HG02798 (cell line): Measurements from ENCODE around the gene LMBR1L.

Source experiments
- ATAC-seq: cut with Tn5 transposase; IDR thresholded peaks from one replicate; pipeline ENCODE4 v1.9.1; 2021; ENCODE audit warnings: mild to moderate bottlenecking; ENCODE audit not compliant: unreplicated experiment, poor library complexity

LMBR1L gene

GRCh38 chr12:49055092-49055491 is 55.6 kb downstream of the LMBR1L start:
- ATAC-seq = no peak

GRCh38 chr12:49054524-49054923 is 56.1 kb downstream of the LMBR1L start:
- ATAC-seq = no peak

DNA sequence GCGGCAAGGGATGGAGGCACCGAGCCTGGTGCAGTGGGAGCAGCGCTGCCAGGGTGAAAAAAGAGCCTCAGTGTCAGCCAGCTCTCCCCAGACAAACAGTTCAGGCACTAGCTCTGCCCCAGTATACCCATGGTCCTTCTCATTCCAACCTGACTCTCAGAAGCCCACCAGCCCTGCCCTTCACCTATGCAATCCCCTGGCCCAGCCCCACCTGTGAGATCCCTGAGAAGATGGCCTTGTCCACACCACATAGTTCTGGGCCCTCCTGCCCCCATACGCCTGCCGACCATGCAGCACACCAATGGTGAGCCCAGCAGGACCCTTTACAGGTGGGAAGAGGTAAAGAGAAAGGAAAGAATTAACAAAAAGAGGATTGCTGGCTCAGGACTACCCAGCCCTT is 56.6 kb downstream of the LMBR1L start:
- ATAC-seq = no peak

- ATAC-seq = no peak
Measured at GRCh38 chr12:49052451-49053208, 58.0 kb downstream of the LMBR1L start.

- no peak for ATAC-seq
Measured at GRCh38 chr12:49051777-49052438, 58.7 kb downstream of the LMBR1L start.

DNA sequence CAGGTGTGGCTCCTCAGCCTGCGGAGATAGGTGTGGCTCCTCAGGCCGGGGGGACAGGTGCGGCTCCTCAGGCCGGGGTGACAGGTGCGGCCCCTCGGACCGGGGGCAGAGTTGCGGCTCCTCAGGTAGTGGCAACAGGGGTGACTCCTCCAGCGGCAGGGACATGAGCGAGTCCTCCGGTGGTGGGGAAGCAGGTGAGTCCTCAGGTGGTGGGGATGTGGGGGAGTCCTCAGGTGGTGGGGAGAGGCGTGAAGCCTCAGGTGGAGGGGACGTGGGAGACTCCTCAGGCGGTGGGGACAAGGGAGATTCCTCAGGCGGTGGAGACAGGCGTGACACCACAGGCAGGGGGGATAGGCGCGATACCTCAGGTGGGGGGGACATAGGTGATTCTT is 59.3 kb downstream of the LMBR1L start:
- no peak for ATAC-seq

DNA sequence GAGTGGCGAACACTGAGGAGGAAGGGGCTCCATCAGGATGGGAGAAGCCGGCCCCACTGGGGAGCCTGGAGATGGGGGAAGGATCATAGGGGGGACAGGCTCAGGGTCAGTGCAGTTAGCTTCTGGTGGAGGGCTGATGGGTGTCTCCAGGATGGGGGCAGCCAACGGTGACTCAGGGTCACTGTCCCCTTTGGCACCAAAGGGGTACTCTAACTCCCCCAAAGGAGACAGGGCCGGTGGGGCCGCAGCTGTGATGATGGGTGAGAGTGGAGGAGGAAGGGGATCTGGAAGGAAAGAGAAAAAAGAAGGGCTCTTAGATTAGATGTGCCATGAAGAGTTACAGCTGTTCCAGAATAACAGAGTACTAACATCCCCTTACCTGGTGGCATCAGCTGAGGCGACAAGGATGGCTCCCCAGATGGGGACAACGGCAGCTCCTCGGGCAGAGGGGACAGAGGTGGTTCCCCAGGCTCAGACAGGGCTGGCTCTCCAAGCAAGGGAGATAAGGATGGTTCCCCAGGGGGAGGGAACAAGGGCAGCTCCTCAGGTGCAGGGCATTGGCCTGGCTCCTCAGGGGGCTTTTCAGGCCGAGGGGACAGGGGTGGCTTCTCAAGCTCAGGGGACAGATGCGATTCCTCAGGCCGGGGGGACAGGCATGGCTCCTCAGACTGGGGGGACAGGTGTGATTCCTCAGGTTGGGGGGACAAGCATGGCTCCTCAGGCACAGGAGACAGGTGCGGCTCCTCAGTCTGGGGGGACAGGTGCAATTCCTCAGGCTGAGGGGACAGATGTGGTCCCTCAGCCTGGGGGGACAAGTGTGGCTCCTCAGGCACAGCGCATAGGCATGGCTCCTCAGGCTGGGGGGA is 59.9 kb downstream of the LMBR1L start:
- ATAC-seq = no peak

- ATAC-seq = no peak
Measured at GRCh38 chr12:49049566-49050224, 61.0 kb downstream of the LMBR1L start.

DNA sequence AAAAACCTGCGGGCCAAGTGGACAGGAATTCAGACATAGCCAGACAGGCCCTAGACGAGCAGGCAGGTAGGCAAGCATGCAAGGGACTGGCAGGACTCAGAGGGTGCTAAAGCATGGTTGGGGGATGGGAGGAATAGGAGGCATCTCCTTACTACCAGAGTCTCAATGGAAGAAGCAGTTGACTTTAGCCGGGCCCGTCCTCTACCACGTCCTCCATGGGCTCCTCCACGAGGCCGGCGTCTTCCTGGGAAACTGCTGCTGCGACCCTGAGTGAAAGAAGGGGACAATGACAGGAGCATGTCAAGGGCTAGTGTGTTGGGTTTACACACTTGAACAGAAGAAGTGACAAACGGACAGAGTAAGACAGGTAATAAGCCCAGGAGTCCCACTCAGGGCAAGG is 61.7 kb downstream of the LMBR1L start:
- no peak for ATAC-seq
